Colonic mucosa (tissue), 4 donors: Measurements from ENCODE around the gene LRRC14B. TPM values are rescaled to one million over a fixed set of nuclear protein-coding genes. Genes with fewer than 3 reads are reported as not detected.

Experiments
- DNase-seq: peaks from one replicate; pipeline ENCODE4 v3.0.0-alpha.2; 2020
- H3K27ac ChIP-seq: fragments of 200-600 bp; one replicate; pipeline ENCODE4 v1.8.0; 2021
- H3K27me3 ChIP-seq: fragments of 200-600 bp; one replicate; pipeline ENCODE4 v1.8.0; 2021
- H3K36me3 ChIP-seq: fragments of 200-600 bp; one replicate; pipeline ENCODE4 v1.8.0; 2021
- H3K4me1 ChIP-seq: fragments of 200-600 bp; one replicate; pipeline ENCODE4 v1.8.0; 2021; ENCODE audit warnings: mild to moderate bottlenecking
- H3K4me3 ChIP-seq: fragments of 200-600 bp; one replicate; pipeline ENCODE4 v1.8.0; 2021
- H3K9ac ChIP-seq, 2 donors: one replicate each; pipeline ENCODE4 v1.7.0; 2013; ENCODE audit warnings: control low read depth in 2 of 2, low read depth in 2 of 2, low read length in 2 of 2
- H3K9me3 ChIP-seq: fragments of 200-600 bp; one replicate; pipeline ENCODE4 v1.8.0; 2021
- CTCF ChIP-seq: fragments of 200-600 bp; IDR thresholded peaks from one replicate; pipeline ENCODE4 v1.8.0; 2022; ENCODE audit warnings: antibody characterized with exemption, mild to moderate bottlenecking
- intact Hi-C: fragments of 100-400 bp; cut with DNase I; formaldehyde crosslinking; loops from one replicate; pipeline ENCODE4 v1.14.1; 2022
- total RNA-seq, 2 donors: library from RNA; stranded (reverse); fragmentation: NEBNext Ultra II Directional in 1 of 2; extraction: Animal tissue kit (Norgen Biotek cat#: 25700) in 1 of 2; gene quantifications; one replicate each; pipeline ENCODE4 v1.2.1, GENCODE V29; 2021
- donor health status: healthy.
- donor health status: DM: no; HTN: no; CAD: no.
- donor health status: DM: no; HTN: no; CAD: no.

Gene LRRC14B
- total RNA-seq, 2 donors from 2014 or later, result not detected

GRCh38 chr5:160921-161802, 30.1 kb upstream of the LRRC14B start:
- H3K4me3 ChIP-seq, result no peak overlapping the region
- no peaks in the 10 kb centered on the region for H3K27me3 ChIP-seq
- intact Hi-C loops, result no loop called here
- H3K36me3 ChIP-seq, result no peaks in the 10 kb centered on the region
- H3K4me1 ChIP-seq, result no peaks in the 10 kb centered on the region
- no peak overlapping the region for H3K9ac ChIP-seq
- no peak for DNase-seq
- H3K9me3 ChIP-seq, result no peaks in the 10 kb centered on the region
- H3K27ac ChIP-seq, result no peak overlapping the region
- TF ChIP-seq CTCF, result no peak

GRCh38 chr5:161803-162110, 29.5 kb upstream of the LRRC14B start:
- Histone ChIP-seq H3K9ac (no peak overlapping the region), H3K27me3 (no peaks in the 10 kb centered on the region), H3K9me3 (no peaks in the 10 kb centered on the region), H3K4me1 (no peaks in the 10 kb centered on the region), H3K27ac (no peak overlapping the region), H3K4me3 (no peak overlapping the region), H3K36me3 (no peaks in the 10 kb centered on the region)
- no peak for TF ChIP-seq CTCF
- no peak for DNase-seq
- intact Hi-C loops, result no loop called here

GRCh38 chr5:162190-162564, 29.1 kb upstream of the LRRC14B start:
- H3K9me3 ChIP-seq, result no peaks in the 10 kb centered on the region
- H3K36me3 ChIP-seq, result no peaks in the 10 kb centered on the region
- H3K27ac ChIP-seq, result no peak overlapping the region
- no peaks in the 10 kb centered on the region for H3K4me1 ChIP-seq
- intact Hi-C loops, result no loop called here
- no peaks in the 10 kb centered on the region for H3K27me3 ChIP-seq
- no peak overlapping the region for H3K9ac ChIP-seq
- no peak for TF ChIP-seq CTCF
- DNase-seq, result no peak
- no peak overlapping the region for H3K4me3 ChIP-seq

- H3K36me3 ChIP-seq, result no peaks in the 10 kb centered on the region
- H3K27me3 ChIP-seq, result no peaks in the 10 kb centered on the region
- intact Hi-C loops, result no loop called here
- no peak for TF ChIP-seq CTCF
- DNase-seq, result no peak
- H3K9ac ChIP-seq, result no peak overlapping the region
- no peaks in the 10 kb centered on the region for H3K4me1 ChIP-seq
- no peak overlapping the region for H3K4me3 ChIP-seq
- no peaks in the 10 kb centered on the region for H3K9me3 ChIP-seq
- H3K27ac ChIP-seq, result no peak overlapping the region
Measured at GRCh38 chr5:162565-163337, 28.5 kb upstream of the LRRC14B start.

- Histone ChIP-seq H3K27me3 (no peaks in the 10 kb centered on the region), H3K9ac (no peak overlapping the region), H3K4me1 (no peaks in the 10 kb centered on the region), H3K9me3 (no peaks in the 10 kb centered on the region), H3K27ac (no peak overlapping the region), H3K36me3 (no peaks in the 10 kb centered on the region), H3K4me3 (no peak overlapping the region)
- TF ChIP-seq CTCF, result no peak
- no peak for DNase-seq
- intact Hi-C loops, result no loop called here
Measured at GRCh38 chr5:163338-163620, 28.0 kb upstream of the LRRC14B start.
